ENCODE results near the gene EMILIN2.

DNA sequence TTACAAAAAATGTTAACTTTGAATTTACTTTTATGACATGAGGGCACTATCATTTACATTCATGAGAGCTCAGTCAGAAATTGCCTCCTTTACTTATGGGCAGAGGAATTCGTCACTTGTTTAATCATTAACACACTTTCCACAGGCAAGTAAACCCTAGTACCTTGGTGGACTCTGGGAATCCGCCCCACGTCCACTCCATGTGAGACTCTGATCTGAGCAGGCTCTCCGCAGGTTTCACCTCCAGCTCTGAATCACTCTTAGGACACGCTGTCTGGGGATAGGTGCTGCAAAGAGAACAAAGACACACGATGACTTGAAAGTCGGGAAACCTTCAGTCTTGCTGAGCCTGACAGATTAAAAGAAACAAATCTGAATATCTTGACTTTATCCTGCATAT is 92.5 kb downstream of the EMILIN2 start:
- TF ChIP-seq, protein P1, sequence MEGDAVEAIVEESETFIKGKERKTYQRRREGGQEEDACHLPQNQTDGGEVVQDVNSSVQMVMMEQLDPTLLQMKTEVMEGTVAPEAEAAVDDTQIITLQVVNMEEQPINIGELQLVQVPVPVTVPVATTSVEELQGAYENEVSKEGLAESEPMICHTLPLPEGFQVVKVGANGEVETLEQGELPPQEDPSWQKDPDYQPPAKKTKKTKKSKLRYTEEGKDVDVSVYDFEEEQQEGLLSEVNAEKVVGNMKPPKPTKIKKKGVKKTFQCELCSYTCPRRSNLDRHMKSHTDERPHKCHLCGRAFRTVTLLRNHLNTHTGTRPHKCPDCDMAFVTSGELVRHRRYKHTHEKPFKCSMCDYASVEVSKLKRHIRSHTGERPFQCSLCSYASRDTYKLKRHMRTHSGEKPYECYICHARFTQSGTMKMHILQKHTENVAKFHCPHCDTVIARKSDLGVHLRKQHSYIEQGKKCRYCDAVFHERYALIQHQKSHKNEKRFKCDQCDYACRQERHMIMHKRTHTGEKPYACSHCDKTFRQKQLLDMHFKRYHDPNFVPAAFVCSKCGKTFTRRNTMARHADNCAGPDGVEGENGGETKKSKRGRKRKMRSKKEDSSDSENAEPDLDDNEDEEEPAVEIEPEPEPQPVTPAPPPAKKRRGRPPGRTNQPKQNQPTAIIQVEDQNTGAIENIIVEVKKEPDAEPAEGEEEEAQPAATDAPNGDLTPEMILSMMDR (IDR thresholded peaks at IDR 0.05): no peak
- no peak for TF ChIP-seq ZFX (IDR thresholded peaks at IDR 0.05; ENCODE audit: borderline replicate concordance)

All from 22Rv1 (cell line).